KMS-11 (cell line): ENCODE data around the gene TMC6.

Source experiments
- H2AFZ ChIP-seq: fragments of 200-600 bp; sonication (generic); 2 replicates; pipeline ENCODE4 v1.6.1; 2016; ENCODE audit warnings: antibody characterized with exemption, mixed run types, low read depth
- H3K27ac ChIP-seq: fragments of 200-600 bp; sonication (generic); 2 replicates; pipeline ENCODE4 v1.6.1; 2016; ENCODE audit warnings: mild to moderate bottlenecking, mixed run types
- H3K27me3 ChIP-seq: fragments of 200-600 bp; sonication (generic); 2 replicates; pipeline ENCODE4 v1.6.1; 2017; ENCODE audit warnings: mild to moderate bottlenecking, low read depth, mixed run types, moderate library complexity; ENCODE audit not compliant: insufficient read depth
- H3K36me3 ChIP-seq: fragments of 200-600 bp; sonication (generic); 2 replicates; pipeline ENCODE4 v1.6.1; 2017; ENCODE audit warnings: mild to moderate bottlenecking, mixed run types; ENCODE audit not compliant: insufficient read depth
- H3K4me1 ChIP-seq: fragments of 200-600 bp; sonication (generic); 2 replicates; pipeline ENCODE4 v1.6.1; 2016; ENCODE audit warnings: mild to moderate bottlenecking, low read depth, mixed run types; ENCODE audit not compliant: poor library complexity, severe bottlenecking
- H3K4me2 ChIP-seq: fragments of 200-600 bp; sonication (generic); 2 replicates; pipeline ENCODE4 v1.7.0; 2016; ENCODE audit warnings: mild to moderate bottlenecking, mixed run types
- H3K4me3 ChIP-seq: fragments of 200-600 bp; sonication (generic); IDR thresholded peaks from 2 replicates; pipeline ENCODE4 v1.6.1; 2017; ENCODE audit warnings: low read depth, low read length, mixed read lengths; ENCODE audit not compliant: insufficient read depth
- H3K79me2 ChIP-seq: fragments of 200-600 bp; sonication (generic); 2 replicates; pipeline ENCODE4 v1.6.1; 2016; ENCODE audit warnings: low read depth, mixed run types; ENCODE audit not compliant: insufficient read depth
- H3K9ac ChIP-seq: fragments of 200-600 bp; sonication (generic); 2 replicates; pipeline ENCODE4 v1.6.1; 2016; ENCODE audit warnings: mild to moderate bottlenecking, mixed run types
- H4K20me1 ChIP-seq: fragments of 200-600 bp; sonication (generic); 2 replicates; pipeline ENCODE4 v1.6.1; 2016; ENCODE audit warnings: mild to moderate bottlenecking, mixed run types; ENCODE audit not compliant: insufficient read depth
- CTCF ChIP-seq: fragments of 200-600 bp; sonication (generic); conservative IDR thresholded peaks from 2 replicates; pipeline ENCODE4 v1.6.1; 2017; ENCODE audit warnings: low read depth, mild to moderate bottlenecking, antibody characterized with exemption, low read length, moderate library complexity, mixed read lengths

TMC6 gene

DNA sequence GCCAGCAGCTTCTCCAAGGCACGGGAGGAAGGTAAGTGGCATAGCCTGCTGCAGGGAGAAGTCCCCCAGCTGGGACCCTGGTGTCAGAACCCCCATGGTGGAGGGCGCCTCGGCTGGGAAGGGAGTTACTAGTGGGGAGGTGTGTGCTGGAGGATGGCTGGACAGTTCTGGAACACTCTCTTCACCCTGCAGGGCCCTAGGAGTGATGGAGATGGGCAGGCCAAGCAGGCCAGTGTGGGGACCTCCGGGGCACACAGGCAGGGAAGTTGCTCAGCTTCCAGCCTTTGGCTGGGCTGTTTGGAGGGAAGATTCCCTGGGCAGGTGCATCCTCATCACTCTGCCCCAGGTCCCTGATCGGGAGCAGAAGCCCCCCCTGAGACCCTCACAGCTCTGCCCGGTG is 18.3 kb upstream of the TMC6 start:
- Histone ChIP-seq H3K27ac (no peak overlapping the region), H3K4me1 (peaks cover 71% of the 10 kb centered on the region), H3K4me2 (no peak overlapping the region), H4K20me1 (no peaks in the 10 kb centered on the region), H3K27me3 (no peaks in the 10 kb centered on the region), H3K9ac (no peak overlapping the region), H3K36me3 (no peaks in the 10 kb centered on the region), H3K79me2 (no peaks in the 10 kb centered on the region), H3K4me3 (no peak overlapping the region), H2AFZ (no peak overlapping the region)
- TF ChIP-seq CTCF, result no peak

DNA sequence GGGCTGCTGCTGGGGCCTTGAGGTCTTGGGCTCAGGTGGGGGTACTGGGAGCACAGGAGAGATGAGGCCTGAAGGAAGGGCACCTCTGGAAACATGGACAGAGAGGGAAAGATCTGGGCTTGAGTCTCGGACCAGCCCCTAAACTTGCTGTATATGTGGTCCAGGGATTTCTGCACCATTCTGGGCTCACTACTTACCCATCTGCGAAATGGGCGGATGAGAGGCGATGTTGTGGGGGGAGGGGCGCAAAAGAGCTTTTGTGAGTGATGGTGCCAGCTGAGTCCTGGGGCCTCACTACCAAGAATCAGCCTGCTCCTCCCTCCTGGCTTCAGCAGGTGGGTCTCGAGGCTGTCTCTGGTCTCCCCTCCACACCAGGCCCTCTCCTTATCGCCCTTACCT is 17.9 kb upstream of the TMC6 start:
- H3K36me3 ChIP-seq, result no peaks in the 10 kb centered on the region
- H2AFZ ChIP-seq, result no peak overlapping the region
- no peaks in the 10 kb centered on the region for H3K27me3 ChIP-seq
- no peak for TF ChIP-seq CTCF
- no peaks in the 10 kb centered on the region for H3K79me2 ChIP-seq
- H4K20me1 ChIP-seq, result no peaks in the 10 kb centered on the region
- no peak overlapping the region for H3K4me2 ChIP-seq
- no peak overlapping the region for H3K4me3 ChIP-seq
- H3K9ac ChIP-seq, result no peak overlapping the region
- H3K27ac ChIP-seq, result no peak overlapping the region
- H3K4me1 ChIP-seq, result peaks cover 71% of the 10 kb centered on the region

GRCh38 chr17:78144736-78145641 is 16.4 kb upstream of the TMC6 start:
- no peaks in the 10 kb centered on the region for H3K27me3 ChIP-seq
- peak overlapping the region; percentile 83 for H3K27ac ChIP-seq
- no peak for TF ChIP-seq CTCF
- peak overlapping the region; percentile 39; the same call in 1 of the 2 replicates for H2AFZ ChIP-seq
- no peaks in the 10 kb centered on the region for H3K79me2 ChIP-seq
- H3K4me3 ChIP-seq, result no peak overlapping the region
- peaks cover 80% of the 10 kb centered on the region for H3K4me1 ChIP-seq
- no peaks in the 10 kb centered on the region for H4K20me1 ChIP-seq
- H3K4me2 ChIP-seq, result peak overlapping the region; percentile 79
- H3K36me3 ChIP-seq, result no peaks in the 10 kb centered on the region
- H3K9ac ChIP-seq, result peak overlapping the region; percentile 54

GRCh38 chr17:78144147-78144719 is 15.7 kb upstream of the TMC6 start:
- Histone ChIP-seq H3K79me2 (no peaks in the 10 kb centered on the region), H3K4me2 (peak overlapping the region; percentile 79), H3K27me3 (no peaks in the 10 kb centered on the region), H3K36me3 (no peaks in the 10 kb centered on the region), H3K9ac (peak overlapping the region; percentile 54), H4K20me1 (no peaks in the 10 kb centered on the region), H3K4me1 (peaks cover 87% of the 10 kb centered on the region), H2AFZ (peak overlapping the region; percentile 39; the same call in 1 of the 2 replicates), H3K4me3 (no peak overlapping the region), H3K27ac (peak overlapping the region; percentile 83)
- no peak for TF ChIP-seq CTCF
